GM20431 (cell line): ENCODE measurements around the gene USH1G.
"Not testable (repeated sequence)": the region's sequence is repeated elsewhere in the genome, so short reads cannot be mapped to it uniquely, and the experiment has no call there.

Experiments used
- in situ Hi-C: fragments of 300-500 bp; cut with MseI, MboI; formaldehyde crosslinking; loops from one replicate; pipeline ENCODE4 v1.15.0; 2020; ENCODE audit warnings: low sequenced_read_pairs; ENCODE audit not compliant: unreplicated experiment

USH1G gene

GRCh38 chr17:74935585-74936469 is 12.8 kb upstream of the USH1G start, which contains the start of gene OTOP3:
Gene OTOP3 (plus strand): TSS chr17:74935898. CDS start chr17:74935922, 24 bp downstream.
- in situ Hi-C loops = no loop called here

DNA sequence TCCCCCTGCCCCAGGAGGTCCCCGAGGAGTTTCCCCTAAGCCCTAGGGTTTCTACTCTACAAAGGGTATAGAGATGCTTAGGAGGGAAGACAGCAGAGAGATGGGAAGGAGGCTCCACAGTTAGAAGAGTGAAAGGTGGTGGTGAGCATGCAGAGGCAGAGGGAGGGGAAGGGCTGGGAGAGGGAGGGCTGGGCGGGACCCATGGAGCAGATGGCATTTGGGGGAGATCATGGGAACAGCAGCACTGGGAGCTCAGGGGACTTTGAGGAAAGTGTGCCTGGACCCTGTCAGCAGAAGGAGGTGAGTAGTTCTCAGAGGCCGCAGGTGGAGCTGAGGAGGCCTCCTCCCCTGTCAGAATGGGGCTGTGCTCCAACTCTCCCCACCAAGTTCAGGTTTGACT is 12.0 kb upstream of the USH1G start:
- in situ Hi-C loops = no loop called here

DNA sequence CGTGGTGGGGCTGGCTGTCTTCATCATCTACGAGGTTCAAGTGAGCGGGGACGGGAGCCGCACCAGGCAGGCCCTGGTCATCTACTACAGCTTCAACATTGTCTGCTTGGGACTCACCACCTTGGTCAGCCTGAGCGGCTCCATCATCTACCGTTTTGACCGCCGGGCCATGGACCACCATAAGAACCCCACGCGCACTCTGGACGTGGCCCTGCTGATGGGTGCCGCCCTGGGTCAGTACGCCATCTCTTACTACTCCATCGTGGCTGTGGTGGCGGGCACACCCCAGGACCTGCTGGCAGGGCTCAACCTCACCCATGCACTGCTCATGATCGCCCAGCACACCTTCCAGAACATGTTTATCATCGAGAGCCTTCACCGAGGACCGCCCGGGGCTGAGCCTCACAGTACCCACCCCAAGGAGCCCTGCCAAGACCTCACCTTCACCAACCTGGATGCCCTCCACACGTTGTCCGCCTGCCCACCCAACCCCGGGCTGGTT is 7.5 kb upstream of the USH1G start:
- in situ Hi-C loops = no loop called here

DNA sequence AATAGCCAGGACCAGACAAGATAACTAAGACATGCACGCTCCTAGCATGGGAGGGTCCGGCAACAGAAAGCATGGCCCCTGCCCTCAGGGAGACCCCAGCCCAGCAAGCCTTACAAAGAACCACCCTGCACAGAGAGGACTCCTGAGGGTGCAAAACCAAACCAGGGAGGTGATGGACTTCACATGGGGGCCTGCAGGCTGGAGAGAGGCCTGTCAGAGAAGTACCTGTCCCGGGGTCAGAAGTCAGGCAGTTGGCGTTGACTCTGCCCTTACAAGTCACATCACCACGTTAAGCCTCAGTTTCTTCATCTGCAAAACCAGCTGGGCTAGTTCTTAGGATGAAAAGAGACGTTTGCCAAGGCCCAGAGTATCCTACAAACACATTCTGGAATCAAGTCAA is 5.7 kb upstream of the USH1G start:
- in situ Hi-C loops = no loop called here

- in situ Hi-C loops = no loop called here
These were observed 2.2 kb upstream of the USH1G start for GRCh38 chr17:74925242-74925641.

- in situ Hi-C loops = no loop called here
These were observed 1.3 kb upstream of the USH1G start, which contains the start of gene OTOP2 for GRCh38 chr17:74924250-74924948. Gene OTOP2 (plus strand): TSS chr17:74924273. CDS start chr17:74924633, 360 bp downstream.

DNA sequence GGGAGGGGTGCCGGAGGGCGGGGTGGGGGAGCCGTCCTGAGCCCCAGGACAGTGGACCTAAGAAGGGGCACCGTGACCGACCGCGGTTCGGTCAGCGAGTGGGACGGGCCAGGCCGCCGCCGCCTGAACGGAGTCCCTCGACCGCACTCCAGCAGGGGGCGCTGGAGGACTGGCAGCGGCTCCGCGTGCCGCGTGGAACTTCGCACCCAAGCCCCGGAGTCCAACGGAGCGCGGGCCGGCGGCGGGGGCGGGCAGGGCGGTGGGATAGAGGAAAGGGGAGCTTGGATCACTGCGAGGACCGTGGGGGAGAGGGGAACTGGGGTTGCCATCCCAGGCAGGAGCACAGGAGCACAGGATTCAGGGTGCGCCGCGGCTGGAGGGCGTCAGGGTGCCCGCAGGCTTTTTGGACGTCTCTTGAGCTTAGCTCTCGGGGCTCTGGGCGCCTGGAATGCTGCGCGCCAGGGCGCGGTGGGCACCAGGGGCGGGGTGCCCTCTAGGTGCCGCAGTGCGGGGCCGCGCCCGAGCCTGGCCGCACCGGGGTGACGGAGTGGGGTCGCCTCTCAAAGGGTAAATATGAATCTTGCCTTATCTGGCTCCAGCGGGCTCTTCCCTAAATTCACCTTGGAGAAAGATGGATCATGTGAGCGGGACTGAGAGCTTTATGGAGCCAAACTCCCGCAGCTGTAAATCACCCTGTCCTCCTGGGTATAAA is 639 bp upstream of the USH1G start:
- in situ Hi-C loops = no loop called here

DNA sequence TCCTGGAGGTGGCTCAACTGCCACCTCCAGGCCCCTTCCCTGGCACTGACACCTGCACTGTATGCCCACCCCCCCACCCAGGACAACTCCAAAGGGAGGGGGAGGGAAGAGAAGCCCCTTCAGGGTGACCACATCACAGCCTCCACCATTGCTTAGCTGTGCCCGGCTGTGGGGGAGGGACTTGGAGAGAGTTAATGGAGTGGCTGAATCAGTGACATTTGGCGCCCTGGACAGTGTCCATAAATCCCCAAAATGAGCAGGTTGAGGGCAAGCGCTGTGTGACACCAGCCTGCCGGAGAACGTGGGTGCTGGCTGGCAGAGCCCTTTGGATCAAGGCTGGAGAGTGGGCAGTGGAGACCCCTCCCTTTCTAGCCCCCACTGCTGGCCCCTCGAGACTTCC is 883 bp downstream of the USH1G start:
- in situ Hi-C loops = no loop called here

DNA sequence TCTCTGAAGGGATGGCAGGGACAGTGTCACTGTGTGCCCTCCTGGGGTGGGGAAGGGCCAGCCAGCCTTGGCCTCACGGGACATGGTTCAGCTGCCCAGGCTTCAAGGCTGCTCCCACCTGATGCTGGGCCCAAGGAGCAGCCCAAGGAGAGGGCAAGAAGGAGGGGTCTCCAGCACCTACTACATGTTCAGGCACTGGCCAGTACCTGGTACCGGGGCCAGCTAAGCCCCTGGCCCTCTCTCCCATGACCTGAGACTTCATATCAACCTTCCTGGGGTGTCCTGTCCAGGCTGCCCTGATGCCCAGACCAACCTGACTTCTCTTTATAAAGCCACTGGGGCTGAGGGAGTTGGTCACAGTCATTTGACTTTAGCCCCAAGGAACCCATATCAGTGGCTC is 1.3 kb downstream of the USH1G start:
- in situ Hi-C loops = no loop called here

GRCh38 chr17:74921026-74921681 is 1.9 kb downstream of the USH1G start:
- in situ Hi-C loops = no loop called here

- in situ Hi-C loops = no loop called here
These were observed 2.4 kb downstream of the USH1G start for GRCh38 chr17:74920642-74921025.

DNA sequence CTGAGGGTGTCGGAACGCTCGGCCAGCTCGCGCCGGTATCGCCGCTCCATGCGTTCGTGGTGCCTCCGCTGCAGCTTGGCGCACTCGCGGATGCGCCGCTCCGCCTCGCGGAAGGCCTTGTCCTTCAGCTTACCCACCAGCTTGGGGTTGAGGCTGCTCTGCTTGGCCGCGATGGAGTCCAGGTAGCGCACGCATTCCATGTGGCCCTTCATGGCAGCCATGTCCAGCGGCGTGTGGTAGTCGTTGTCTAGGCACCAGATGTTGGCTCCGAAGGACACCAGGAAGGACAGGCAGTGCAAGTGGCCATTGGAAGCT is 2.8 kb downstream of the USH1G start:
- in situ Hi-C loops = no loop called here

DNA sequence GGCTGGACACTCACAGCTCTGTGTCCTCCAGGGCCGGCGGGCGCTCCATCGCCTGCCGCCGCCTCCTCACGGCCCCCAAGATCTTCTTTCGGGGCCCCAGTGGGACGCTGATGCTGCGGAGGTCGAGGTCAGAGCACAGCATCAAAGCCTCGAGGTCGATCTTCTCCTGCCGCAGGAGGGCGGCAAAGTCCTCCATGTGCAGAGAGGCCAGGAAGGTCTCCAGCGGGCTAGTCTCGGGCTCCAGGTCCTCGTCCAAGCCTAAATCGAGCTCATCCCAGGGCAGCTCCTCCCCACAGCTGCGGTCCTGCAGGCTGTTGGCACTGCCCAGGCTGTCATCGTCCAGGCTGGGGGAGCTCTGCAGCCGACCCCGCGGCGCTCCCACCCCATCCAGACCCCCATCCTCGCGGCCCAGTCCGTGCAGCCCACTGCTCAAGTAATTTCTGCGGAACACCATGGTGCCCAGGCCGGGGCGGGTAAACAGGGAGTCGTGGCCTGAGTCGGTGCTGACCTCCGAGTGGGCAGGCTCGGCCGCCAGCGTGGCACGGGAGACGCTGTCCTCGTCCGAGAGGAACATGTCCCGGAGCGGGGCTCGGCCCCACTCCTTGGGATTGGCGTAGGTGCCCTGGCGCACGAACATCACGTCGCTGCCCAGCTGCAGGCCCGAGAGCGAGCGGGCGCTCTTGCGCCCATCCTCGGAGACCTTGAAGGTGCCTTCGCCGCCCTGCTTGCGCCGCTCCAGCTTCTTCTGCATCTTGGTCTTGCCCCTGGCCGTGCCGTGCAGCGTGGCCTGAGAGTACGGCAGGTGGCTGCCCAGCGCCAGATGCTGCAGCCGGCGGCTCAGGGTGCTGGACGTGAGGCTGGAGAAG is 3.4 kb downstream of the USH1G start:
- in situ Hi-C loops = no loop called here

DNA sequence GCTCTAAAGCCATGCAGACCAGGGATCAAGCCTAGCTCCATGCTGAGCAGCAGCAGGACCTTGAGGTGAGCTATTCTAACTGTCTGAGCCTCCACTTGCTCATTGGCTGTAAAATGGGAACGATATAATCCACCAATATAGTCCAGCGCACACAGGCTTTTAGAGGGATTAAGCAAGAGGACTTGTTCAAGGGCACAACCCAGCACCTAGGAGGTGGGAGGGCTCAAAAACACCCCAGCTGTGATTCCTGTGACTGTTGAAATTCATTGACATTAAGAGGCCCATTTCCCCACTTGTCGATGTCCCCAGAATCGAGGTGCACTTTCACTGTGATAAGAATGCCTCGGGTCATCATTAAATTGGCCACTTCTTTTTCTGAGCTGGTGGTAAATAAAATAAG is 4.1 kb downstream of the USH1G start:
- in situ Hi-C loops = no loop called here

- in situ Hi-C loops = no loop called here
These were observed 5.6 kb downstream of the USH1G start for GRCh38 chr17:74917430-74917829.

DNA sequence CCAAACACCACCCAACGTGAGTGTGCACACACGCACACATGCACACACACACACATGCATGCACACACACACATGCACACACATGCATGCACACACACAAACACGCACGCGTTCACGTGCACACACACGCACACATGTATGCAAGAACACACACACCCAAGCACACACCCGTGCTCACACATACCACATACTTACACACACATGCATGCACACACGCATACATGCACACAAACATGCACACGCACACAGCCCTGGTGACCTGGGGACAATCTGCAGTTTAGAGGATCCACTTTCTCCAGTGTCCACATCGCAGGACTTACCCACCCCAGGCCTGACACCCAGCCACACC is 6.2 kb downstream of the USH1G start:
- in situ Hi-C loops = no loop called here

- in situ Hi-C loops = no loop called here
These were observed 6.8 kb downstream of the USH1G start for GRCh38 chr17:74916136-74916850.

DNA sequence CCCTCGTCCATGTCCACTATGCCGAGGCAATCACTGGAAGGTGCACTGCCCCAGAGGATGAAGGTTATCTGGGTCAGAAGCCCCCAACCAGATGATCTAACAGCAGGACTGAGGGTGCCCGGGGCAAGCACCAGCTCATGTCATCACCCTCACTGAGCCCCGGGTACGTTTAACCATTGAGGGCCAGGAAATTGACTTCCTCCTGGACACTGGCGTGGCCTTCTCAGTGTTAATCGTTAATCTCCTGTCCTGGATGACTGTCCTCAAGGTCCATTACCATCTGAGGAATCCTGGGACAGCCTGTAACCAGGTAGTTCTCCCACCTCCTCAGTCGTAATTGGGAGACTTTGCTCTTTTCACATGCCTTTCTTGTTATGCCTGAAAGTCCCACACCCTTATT is 11.6 kb downstream of the USH1G start:
- in situ Hi-C loops = not testable (repeated sequence)

DNA sequence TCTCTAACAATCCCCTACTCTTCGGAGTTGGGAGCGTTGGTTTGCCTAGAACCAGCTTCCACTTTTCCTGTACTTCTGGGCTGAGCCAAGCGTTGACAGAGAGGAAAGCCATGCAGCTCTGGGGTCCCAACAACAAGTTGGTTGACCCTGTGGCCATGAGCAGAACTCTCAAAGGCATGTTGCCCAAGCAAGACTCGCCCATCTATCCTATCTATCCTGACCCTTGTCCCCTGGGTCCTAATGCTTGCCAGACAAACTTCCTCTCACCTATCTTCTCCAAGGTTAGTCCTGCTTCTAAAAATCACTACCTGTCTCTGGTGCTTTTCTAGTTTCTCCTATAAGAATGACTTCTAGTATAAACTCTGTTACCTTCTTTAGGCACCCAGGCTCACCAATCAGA is 14.0 kb downstream of the USH1G start:
- in situ Hi-C loops = not testable (repeated sequence)
